ENCODE measurements around the gene ATP1A3.

- no peak for TF ChIP-seq CTCF (IDR thresholded peaks at IDR 0.05; ENCODE audit: poor library complexity, severe bottlenecking)
- no peak for TF ChIP-seq EZH2 (IDR thresholded peaks at IDR 0.05; ENCODE audit: borderline replicate concordance, insufficient read depth, low read length, poor library complexity, severe bottlenecking)
- TF ChIP-seq POLR2AphosphoS5 (IDR thresholded peaks at IDR 0.05) = no peak
- TF ChIP-seq REST (IDR thresholded peaks at IDR 0.05; ENCODE audit: borderline replicate concordance) = no peak
- no peak for TF ChIP-seq RAD21 (conservative IDR thresholded peaks at IDR 0.05)
Measured at GRCh38 chr19:41936961-41937360, 57.1 kb downstream of the ATP1A3 start.
